KOPT-K1 (cell line): ENCODE measurements around the gene CDH13.

Source experiments
- H3K27ac ChIP-seq: fragments of 200-600 bp; sonication (generic); 2 replicates; pipeline ENCODE4 v1.5.1; 2016; ENCODE audit warnings: antibody characterized with exemption, mild to moderate bottlenecking, low read depth, low read length; ENCODE audit not compliant: poor library complexity, severe bottlenecking
- H3K36me3 ChIP-seq: fragments of 200-600 bp; sonication (generic); 2 replicates; pipeline ENCODE4 v1.5.1; 2017; ENCODE audit warnings: antibody characterized with exemption, mild to moderate bottlenecking, low read length, moderate library complexity; ENCODE audit not compliant: insufficient read depth
- H3K9me3 ChIP-seq: fragments of 200-600 bp; sonication (generic); 2 replicates; pipeline ENCODE4 v1.5.1; 2017; ENCODE audit warnings: antibody characterized with exemption, low read length, mild to moderate bottlenecking; ENCODE audit not compliant: insufficient read depth, poor library complexity, severe bottlenecking

Gene CDH13

DNA sequence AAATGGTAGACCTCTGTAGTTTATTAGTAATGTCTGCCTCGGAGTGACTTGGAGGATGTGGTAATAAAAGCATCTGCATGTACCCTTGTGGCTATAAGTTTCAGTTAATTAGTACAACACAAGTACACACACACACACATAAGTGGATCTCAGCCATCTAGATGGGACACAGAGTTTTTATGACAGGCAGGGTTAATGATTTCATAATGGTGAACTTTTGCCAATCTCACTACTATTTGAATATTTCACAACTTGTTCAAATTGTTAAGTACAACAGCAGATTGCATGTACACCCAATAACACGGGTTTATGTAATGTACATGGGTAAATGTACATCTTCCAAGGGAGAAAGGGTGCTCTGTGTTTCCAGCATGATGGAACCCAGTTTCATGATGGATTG is 669.7 kb downstream of the CDH13 start:
- no peaks in the 10 kb centered on the region for H3K9me3 ChIP-seq
- H3K36me3 ChIP-seq = no peaks in the 10 kb centered on the region
- no peak overlapping the region for H3K27ac ChIP-seq

DNA sequence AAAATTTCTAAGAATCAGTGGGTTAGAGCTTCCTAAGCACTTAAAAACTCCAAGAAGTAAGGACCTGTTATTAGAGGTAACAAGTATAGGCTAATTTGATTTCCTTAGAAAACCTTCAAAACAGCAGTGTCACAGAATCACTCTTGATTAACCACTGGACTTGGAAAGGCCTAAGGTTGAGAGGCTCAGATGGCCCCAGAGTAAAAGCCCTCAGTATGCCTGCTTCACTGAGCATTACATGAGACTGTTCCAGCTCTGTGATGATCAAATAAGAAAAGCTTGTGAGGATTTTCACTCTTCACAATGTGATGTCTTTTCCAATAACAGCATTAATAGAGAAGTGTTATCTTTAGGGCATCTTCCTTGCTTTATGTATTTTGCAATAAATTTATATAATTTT is 671.8 kb downstream of the CDH13 start:
- no peak overlapping the region for H3K27ac ChIP-seq
- H3K9me3 ChIP-seq = no peaks in the 10 kb centered on the region
- no peaks in the 10 kb centered on the region for H3K36me3 ChIP-seq

DNA sequence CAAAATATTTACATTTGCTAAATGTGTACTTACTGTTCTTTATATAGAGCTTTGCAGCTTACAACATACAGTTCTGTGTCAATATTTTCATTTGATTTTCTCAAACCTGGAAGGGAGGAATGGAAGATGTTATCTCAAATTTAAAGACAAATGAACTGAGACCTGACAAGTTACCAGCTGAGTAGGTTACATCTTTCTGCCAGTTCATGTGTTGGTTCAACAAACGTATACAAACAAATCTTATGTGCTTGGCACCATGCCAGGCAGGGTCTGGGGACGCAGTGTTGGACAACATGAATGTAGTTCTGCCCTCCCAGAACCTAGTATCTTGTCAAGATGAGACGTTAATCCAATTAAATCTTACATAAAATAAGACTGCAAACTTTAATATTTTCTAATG is 673.6 kb downstream of the CDH13 start:
- Histone ChIP-seq H3K36me3 (no peaks in the 10 kb centered on the region), H3K9me3 (no peaks in the 10 kb centered on the region), H3K27ac (no peak overlapping the region)

DNA sequence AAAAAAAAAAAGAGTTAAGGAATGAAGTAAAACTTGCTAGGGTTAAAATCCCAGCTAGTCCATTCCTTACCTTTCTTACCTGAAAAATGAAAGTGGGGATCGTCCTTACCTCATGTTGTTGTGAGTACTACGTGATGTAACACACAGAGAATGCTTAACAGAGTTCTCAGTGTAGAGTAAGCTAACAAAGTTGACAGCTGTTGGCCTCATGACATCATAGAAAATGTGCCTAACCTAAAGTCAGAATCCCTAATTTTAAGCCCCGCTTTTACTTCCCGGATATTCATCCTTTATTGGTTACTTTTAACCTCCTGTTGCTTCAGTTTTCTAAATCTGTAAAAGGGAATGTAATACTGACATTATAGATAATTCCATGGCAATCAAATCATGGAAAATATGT is 675.2 kb downstream of the CDH13 start:
- H3K27ac ChIP-seq = no peak overlapping the region
- no peaks in the 10 kb centered on the region for H3K9me3 ChIP-seq
- no peaks in the 10 kb centered on the region for H3K36me3 ChIP-seq

DNA sequence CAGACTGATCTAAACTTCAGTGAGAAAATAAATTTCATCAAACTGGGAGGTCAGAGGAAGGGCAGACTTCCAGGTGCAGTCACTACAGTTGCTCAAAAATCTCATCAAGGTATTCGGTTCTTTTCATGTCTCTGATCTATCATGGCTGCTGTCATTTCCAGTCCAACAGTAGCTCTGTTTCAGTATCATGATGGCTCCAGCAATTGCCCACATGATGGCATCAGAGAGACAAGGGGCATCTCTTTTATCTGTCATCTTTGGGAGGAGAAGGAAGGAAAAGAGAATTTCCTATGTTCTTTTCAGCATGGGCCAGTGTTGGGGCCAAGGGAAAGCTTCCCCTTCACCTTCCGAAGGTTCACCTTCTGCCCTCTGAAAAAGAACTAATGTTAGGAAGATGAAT is 676.1 kb downstream of the CDH13 start:
- H3K36me3 ChIP-seq = no peaks in the 10 kb centered on the region
- H3K27ac ChIP-seq = no peak overlapping the region
- H3K9me3 ChIP-seq = no peaks in the 10 kb centered on the region

DNA sequence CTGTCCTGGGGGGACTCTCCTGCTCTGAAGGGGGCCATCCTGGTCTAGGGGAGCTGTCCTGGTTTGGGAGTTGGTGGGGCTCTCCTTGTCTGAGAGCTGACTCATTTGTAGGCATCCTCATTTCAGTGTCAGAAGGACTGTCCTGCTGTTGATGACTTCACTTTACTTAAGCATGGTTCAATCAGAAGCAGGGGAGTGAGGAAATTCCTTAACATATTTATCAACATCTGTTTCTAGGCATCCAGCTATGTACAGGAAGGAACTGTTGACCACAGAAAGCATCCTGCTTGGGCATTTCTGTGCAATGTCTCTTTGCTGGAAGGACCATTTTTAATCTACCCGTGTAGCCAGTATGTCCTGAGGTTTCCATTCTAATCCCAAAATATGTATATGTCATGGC is 678.3 kb downstream of the CDH13 start:
- H3K9me3 ChIP-seq = no peaks in the 10 kb centered on the region
- no peak overlapping the region for H3K27ac ChIP-seq
- H3K36me3 ChIP-seq = no peaks in the 10 kb centered on the region

DNA sequence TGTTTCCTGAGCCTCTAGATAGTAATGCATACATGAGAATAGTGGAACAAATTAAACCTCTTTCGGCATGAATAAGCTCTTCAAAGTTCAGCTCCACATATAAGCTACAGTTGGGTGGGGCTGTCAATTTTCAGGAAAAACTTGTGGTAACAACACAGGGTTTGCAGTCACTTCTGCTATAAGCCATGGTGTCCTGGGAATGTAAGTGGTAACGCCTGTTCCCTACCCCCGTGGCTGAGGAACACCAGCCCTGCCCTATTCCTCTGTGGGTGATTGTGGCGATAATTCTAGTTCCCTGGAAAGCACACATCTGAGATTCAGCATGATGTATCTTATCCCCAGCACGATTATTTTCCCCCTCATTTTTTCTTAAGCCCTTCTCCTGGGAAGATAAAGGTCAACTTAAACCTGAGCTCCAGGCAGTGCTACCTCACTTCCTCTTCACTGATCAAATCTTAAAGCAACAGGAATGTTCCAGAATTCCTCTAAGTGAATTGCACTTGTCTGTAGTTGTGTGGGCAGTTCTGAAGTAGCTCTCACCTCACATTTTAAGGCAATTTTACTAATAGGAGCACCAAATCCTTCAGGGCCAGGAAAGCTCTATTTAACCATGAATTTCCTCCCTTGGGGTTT is 680.3 kb downstream of the CDH13 start:
- Histone ChIP-seq H3K27ac (no peak overlapping the region), H3K9me3 (no peaks in the 10 kb centered on the region), H3K36me3 (no peaks in the 10 kb centered on the region)

DNA sequence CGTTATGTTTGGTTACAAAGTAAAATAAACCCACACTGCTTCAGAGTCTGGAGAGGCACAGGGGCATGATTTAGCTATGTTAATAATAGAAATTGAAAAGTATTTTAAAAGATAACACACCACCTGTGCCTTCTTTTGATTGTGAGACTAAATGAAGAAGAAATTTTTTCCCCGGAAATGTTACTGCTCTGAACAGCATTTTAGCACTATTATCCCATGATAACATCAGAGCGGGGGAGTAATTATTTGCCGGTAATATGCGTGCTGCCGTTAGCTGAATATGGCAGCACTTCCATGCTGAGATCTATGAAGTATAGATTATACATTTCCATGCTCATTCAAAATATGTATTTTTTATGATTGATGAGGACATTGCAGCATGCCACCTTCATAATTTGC is 680.8 kb downstream of the CDH13 start:
- Histone ChIP-seq H3K27ac (no peak overlapping the region), H3K9me3 (no peaks in the 10 kb centered on the region), H3K36me3 (no peaks in the 10 kb centered on the region)

DNA sequence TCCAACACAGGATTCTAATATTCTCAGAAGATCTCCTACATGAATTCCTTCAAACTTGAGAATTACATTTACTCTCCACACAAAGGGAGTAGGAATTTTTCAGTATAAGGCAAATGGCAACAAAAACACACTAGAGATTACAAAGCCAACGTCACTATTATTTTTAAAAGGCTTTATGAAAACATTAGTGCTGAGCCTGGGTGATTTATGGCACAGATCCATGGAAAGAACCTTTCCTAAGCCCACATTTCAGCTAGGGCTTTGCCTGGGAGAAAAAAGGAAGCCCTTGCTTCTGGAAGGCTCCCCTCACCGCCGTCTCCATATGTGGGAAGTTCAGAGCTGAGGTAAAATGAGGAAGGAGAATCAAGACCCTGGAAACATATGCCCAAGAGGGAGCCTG is 681.6 kb downstream of the CDH13 start:
- Histone ChIP-seq H3K27ac (no peak overlapping the region), H3K9me3 (no peaks in the 10 kb centered on the region), H3K36me3 (no peaks in the 10 kb centered on the region)

DNA sequence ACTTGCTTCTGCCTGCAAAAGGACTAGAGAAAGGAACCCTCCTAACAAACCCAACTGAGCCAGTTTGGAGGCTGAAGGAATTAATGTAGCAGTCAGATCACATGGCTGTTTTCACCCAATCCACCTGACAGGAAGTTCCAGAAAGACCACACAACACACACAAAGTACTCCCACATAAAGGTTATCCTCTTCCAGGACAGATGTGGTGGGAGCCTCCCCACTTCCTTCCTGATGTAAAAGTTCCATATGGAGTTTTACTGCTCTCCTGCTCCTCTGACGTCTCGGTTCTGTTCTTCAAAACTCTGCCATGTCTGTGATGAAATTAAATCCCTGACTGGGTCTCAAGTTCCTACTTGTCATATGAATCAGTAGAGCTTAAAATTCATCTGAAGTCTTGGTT is 684.0 kb downstream of the CDH13 start:
- Histone ChIP-seq H3K36me3 (no peaks in the 10 kb centered on the region), H3K9me3 (no peaks in the 10 kb centered on the region), H3K27ac (no peak overlapping the region)

DNA sequence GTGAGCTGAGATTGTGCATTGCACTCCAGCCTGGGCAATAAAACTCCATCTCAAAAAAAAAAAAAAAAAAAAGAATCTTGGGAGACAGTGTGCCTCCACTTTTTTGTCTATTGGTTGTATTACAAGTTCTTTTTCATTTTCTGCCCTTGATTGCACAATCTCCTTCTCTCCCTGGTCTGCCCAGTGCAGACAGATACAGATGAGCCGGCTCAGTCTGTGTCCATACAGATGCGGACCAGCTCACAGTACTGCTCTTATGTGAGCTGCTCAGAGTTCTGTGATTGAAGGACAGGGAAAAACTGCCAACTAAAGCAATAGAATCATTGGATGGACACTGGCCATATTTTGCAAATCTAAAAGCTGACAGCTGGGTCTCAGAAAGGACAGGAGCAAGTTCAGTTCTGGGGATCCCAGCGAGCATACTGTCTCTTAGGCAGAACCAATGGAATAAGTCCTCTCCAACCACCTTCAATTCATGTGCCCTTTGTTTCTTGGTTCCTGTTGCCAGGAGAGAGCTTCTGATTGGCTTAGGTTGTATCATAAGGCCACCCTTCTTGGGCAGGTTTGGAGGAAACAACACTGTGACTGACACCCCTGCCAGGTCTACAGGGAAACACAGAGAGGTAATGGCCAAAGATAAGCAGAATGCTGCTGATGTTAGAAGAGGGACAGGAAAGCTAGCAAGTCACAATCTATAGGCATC is 685.4 kb downstream of the CDH13 start:
- Histone ChIP-seq H3K9me3 (no peaks in the 10 kb centered on the region), H3K27ac (no peak overlapping the region), H3K36me3 (no peaks in the 10 kb centered on the region)

DNA sequence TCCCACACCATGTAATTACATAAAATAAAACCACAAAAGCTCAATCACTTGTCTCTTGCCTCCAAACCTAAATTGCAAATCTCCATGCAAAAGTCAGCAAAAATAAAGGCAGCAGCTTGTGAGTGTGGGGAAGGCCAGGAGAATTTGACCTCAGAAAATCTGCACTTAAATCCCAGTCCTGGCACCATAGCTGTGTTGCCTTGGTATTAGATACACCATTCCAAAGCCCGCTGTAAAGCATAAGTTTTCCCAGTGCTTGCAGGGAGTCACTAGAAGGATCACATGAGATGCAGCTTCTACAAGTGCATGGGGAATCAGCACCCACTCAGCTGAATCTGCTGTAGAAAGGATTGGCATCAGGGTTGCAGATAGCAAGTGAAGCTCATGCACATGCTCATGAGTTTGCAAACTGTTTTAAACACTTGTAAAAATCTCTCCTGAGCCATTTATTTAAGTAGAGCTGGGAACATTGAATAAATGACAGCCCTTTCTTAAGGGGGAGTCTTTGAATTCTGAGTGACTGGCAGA is 686.0 kb downstream of the CDH13 start:
- Histone ChIP-seq H3K9me3 (no peaks in the 10 kb centered on the region), H3K36me3 (no peaks in the 10 kb centered on the region), H3K27ac (no peak overlapping the region)

DNA sequence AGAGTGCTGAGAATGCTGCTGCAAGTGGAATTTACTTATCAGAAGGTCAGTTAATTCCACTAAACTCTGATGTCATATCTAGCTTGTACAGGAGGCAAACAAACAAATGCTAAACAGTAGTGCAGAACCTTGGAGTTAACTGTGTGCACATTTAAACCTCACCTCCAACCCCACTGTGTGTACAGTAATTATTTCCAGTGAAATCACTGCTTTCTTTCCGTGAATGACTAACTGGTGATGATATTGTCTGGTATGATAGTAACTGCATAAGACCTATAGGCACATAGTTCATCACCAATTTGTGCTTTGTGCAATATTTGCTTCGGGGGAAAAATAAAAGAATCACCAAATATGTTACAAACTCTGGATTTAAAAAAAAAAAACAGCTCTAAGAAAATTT is 688.5 kb downstream of the CDH13 start:
- no peaks in the 10 kb centered on the region for H3K9me3 ChIP-seq
- no peaks in the 10 kb centered on the region for H3K36me3 ChIP-seq

DNA sequence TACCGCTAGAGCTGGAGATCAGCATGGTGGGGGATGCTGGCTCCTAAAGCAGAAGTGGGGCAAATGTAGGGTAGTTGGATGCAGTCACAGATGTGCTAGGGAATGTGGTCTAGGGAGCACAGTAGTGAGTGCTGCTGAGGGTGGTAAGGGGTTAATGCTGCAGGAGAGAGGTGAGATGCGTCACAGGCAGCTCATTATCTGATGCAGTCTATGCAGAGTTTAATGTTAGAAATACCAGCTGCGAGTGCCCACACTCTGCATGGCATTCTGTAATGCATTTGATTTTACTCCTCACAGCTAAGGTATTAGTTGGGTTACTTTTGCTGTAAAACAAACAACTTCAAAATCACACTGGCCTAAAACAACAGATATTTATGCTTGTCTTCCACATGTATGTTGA is 689.7 kb downstream of the CDH13 start:
- H3K27ac ChIP-seq = no peak overlapping the region
- H3K36me3 ChIP-seq = no peaks in the 10 kb centered on the region
- no peaks in the 10 kb centered on the region for H3K9me3 ChIP-seq

More for the DNA sequence above, 688.5 kb downstream of the CDH13 start:
- H3K27ac ChIP-seq = no peak overlapping the region

DNA sequence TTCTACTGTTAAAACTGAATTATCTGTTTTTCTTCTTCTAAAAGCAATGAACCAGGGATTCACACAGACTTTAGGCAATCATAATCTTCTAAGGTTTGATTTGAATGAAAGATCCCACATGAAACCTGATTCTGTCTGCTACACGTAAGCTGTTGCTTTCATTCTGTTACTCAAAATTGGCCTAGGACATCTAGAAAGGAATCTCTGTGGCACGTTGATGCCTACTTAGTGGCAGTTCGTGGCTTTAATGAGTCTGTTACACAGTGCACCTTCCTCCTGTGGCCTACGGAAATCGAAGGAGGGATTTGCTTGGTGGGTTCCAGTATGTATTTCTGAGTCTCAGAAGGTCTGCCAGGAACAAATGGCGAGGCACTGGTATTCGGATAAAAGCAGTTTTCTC is 691.6 kb downstream of the CDH13 start:
- H3K27ac ChIP-seq = no peak overlapping the region
- H3K9me3 ChIP-seq = no peaks in the 10 kb centered on the region
- H3K36me3 ChIP-seq = no peaks in the 10 kb centered on the region

DNA sequence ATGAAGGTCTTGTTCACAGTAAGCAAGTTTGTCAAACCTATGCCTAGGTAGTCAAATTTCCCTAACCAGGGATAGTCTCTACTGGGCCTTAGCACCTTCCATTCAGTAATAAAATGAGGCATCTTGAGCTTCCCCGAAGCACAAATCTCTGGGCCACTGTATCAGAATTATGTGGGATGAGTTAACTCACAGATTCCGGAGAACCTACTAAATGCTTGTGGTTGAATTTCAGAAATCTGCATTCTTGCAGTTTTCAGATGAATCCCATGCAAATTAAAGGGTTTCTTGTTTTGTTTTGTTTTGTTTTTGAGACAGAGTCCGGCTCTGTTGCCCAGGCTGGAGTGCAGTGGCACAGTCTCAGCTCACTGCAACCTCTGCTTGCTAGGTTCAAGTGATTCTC is 702.2 kb downstream of the CDH13 start:
- no peaks in the 10 kb centered on the region for H3K36me3 ChIP-seq
- no peak overlapping the region for H3K27ac ChIP-seq
- no peaks in the 10 kb centered on the region for H3K9me3 ChIP-seq
